CD4-positive, alpha-beta T cell treated with Interleukin-12 subunit alpha and Interleukin-12 subunit beta, for 1 hour (primary cell): ENCODE results near the gene GREB1L.

ENCODE experiments used
- DNase-seq: peaks from one replicate; pipeline ENCODE4 v3.0.0-alpha.2; 2020

The GREB1L gene

GRCh38 chr18:21496277-21496835 is 254.3 kb downstream of the GREB1L start:
- DNase-seq: no peak

DNA sequence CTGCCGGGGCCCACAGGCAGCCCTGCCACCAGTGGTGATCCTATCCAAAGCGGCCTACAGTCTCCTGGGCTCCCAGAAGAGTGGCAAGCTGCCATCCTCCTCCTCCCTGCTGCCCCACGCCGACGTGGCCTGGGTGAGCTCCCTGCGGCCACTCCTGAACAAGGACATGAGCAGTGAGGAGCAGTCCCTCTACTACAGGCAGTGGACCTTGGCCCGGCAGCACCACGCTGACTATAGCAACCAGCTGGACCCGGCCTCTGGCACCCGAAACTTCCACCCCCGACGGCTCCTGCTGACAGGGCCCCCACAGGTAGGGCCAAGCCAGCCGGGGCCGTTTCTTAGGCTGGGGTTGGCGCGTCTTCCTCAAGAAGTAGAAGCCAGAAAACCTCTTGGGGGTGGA is 258.0 kb downstream of the GREB1L start:
- DNase-seq: no peak

DNA sequence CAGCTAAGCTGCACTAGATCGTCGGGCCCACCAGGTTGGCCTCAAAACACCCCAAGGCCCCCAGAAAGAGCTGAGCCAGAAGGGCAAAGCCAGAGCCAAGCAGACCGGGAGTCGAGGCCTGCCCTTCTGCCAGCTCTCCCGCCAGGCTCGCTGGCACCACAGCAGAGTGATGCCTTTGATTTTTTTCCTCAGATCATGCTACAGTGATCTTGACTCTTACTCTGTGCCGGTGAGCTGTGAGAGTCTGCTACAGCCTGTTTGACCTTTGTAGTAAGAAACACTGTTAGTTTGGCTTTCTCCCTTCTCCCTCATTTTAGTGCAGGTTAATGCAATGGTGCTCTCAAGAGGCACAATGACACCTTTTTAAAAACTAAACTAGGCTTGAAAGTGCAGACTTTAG is 260.6 kb downstream of the GREB1L start:
- DNase-seq: no peak

- DNase-seq: no peak
Observed at GRCh38 chr18:21507913-21508701, 266.1 kb downstream of the GREB1L start.

GRCh38 chr18:21509062-21509461 is 267.0 kb downstream of the GREB1L start:
- DNase-seq: no peak

GRCh38 chr18:21513292-21513691 is 271.3 kb downstream of the GREB1L start:
- no peak for DNase-seq

DNA sequence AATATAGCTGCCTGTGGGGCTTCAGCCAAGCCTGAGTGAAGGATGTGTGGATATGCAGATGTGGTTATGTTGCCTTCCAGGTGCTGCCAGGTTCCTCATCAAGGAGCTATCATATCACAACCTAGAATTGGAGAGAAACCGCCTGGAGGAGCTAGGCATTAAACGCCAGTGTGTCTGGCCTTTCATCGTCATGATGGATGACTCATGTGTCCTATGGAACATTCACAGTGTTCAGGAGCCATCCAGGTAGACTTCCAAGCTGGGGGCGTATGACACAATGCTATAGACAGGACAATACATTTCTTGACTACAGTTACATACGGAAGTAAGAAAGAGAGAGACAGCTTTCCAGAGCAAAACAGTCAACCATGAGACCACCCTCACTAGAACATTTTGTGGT is 271.7 kb downstream of the GREB1L start:
- no peak for DNase-seq

DNA sequence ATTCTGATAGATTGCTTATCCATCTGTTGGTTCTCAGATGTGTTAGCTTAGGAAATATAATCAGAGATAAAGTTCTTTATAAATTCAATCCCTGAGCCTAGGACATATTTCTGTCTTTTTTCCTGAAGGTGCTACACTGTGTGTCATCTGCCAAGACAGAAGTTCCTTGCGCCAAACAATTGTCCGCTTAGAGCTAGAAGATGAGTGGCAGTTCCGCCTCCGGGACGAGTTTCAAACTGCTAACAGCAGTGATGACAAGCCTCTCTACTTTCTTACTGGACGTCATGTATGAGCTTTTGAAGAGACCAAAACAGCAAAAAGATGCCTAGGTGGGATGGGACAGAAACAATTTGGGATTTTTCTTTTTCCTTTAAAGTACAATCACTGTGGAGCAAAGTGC is 280.5 kb downstream of the GREB1L start:
- no peak for DNase-seq

GRCh38 chr18:21525916-21526315 is 283.9 kb downstream of the GREB1L start:
- DNase-seq: no peak

- DNase-seq: no peak
Observed at GRCh38 chr18:21526463-21526862, 284.4 kb downstream of the GREB1L start.

DNA sequence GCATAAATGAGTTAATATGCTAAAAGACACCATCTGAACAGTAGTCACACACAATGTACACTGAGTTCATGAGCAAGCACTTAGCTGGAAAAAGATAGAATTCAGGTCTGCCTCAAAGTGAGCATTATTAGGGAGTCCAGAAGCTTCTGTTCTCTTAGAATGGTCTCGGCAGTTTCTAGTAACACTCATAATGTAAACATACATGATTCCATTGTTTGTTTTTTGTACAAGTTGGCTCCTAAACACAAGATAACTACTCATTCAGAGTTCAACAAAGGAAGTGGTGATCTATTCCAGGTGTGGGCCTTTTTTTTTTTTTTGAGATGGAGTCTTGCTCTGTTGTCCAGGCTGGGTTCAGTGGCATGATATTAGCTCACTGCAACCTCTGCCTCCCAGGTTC is 292.3 kb downstream of the GREB1L start:
- no peak for DNase-seq

GRCh38 chr18:21538230-21538629 is 296.2 kb downstream of the GREB1L start:
- DNase-seq: no peak

DNA sequence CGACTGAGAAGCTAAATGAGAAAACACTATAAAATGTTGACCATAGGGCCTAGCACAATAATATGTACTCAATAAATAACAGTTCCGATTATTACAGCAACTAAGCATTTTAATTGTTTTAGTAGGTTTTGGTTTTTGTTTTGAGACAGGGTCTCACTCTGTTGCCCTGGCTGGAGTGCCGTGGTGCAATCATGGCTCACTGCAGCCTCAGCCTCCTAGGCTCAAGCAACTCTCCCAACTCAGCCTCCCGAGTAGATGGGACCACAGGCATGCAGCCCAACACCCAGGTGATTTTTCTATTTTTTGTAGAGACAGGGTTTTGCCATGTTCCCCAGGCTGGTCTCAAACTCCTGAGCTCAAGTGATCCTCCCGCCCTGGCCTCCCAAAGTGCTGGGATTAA is 304.4 kb downstream of the GREB1L start:
- no peak for DNase-seq

DNA sequence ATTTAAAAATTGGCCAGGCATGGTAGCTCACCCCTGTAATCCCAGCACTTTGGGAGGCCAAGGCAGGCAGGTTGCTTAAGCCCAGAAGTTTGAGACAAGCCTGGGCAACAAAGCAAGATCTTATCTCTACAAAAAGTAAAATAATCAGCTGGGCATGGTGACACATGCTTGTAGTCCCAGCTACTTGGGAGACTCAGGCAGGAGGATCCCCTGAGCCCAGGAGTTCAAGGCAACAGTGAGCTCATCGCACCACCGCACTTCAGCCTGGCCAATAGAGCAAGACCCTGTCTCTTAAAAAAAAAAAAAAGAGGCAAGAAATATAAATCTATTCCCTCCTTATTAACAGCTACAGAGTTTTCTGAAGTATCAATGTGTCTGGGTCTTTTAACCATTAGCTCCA is 306.6 kb downstream of the GREB1L start:
- no peak for DNase-seq

GRCh38 chr18:21550510-21550970 is 308.5 kb downstream of the GREB1L start:
- no peak for DNase-seq

GRCh38 chr18:21557607-21558253 is 315.7 kb downstream of the GREB1L start:
- no peak for DNase-seq

DNA sequence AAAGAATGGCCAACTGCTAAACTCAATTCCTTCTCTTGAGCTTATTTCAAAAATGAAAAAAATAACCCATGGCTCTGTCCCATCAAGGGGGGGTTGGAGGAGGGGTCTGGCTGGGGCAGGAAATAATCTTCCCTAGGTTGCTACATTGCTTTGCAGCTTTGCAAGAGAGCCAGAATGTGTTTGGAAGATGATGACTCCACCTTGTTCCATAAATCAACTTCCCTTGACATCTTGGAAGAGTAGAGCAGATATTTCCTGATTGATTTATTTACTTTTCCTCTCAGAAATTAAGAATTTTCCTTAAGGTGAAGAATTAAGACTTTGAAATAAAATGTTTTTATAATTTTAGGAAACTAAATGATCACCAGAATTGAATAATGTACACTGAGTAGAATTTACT is 317.2 kb downstream of the GREB1L start:
- DNase-seq: no peak

DNA sequence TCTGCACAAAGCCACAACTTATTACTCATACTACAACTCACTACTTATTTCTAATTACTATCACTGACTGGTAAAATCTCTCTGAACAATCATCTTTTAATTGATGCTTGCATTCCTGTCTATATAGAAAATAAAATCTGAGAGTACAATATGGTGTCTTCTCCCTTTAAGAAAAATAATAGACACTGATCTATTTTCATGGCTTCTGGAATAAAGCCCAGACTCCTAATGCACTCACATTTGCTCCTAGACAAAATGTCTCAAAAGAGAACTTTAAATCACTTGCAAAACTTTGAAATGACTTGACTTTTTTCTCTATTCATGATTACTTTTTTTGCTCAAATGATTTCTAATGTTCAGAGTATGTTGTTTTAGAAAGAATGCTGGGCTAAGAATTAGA is 329.7 kb downstream of the GREB1L start:
- no peak for DNase-seq
